ENCODE results near the gene ADARB2. TPM values are rescaled to one million over a fixed set of nuclear protein-coding genes. Genes with fewer than 3 reads are reported as not detected.

Gene ADARB2
- total RNA-seq, 1 donor from 2014 or later = 1.2 TPM

DNA sequence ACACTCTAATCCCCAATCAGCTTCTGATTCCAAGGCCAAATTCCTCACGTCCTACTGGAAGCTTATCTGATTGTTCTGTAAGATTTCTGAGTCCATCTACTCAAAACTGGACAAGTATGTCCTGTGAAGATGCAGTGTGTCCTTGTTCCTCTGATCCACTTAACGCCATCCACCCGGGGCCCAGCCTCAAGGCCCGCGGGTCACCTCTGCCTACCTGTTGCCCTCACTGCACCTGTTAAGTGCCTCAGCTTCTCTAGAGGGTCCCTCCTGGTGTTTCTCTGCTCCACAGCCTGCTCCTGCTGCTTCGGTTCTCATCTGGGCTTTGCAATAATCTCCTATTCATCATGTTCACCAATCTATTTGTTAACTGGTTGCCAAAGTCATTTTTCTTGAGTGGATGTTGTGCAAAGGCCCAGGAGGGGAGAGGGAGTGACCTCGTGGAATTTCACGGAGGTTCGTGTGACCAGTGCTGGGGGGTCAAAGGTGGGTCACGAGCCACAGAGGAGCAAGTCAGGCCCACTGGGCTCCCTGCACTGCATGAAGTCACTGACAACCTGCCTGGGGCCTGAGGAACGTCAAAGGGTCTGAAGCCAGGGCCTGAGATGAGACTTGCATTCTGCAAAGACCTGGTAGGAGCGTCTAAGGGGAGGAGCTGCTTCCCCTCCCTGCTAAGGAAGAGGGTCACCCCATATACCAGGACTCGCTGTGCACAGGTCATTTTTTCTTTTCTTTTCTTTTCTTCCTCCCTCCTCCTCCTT is 343.0 kb downstream of the ADARB2 start:
- H3K27ac ChIP-seq = no peak overlapping the region
- intact Hi-C loops (cut with DNase I) = no loop called here
- no peaks in the 10 kb centered on the region for H3K36me3 ChIP-seq
- ATAC-seq (no peak), DNase-seq (no peak)
- no peaks in the 10 kb centered on the region for H3K27me3 ChIP-seq
- H3K4me1 ChIP-seq = no peaks in the 10 kb centered on the region
- no peaks in the 10 kb centered on the region for H3K9me3 ChIP-seq
- H3K4me3 ChIP-seq = no peak overlapping the region
- TF ChIP-seq, protein P1, sequence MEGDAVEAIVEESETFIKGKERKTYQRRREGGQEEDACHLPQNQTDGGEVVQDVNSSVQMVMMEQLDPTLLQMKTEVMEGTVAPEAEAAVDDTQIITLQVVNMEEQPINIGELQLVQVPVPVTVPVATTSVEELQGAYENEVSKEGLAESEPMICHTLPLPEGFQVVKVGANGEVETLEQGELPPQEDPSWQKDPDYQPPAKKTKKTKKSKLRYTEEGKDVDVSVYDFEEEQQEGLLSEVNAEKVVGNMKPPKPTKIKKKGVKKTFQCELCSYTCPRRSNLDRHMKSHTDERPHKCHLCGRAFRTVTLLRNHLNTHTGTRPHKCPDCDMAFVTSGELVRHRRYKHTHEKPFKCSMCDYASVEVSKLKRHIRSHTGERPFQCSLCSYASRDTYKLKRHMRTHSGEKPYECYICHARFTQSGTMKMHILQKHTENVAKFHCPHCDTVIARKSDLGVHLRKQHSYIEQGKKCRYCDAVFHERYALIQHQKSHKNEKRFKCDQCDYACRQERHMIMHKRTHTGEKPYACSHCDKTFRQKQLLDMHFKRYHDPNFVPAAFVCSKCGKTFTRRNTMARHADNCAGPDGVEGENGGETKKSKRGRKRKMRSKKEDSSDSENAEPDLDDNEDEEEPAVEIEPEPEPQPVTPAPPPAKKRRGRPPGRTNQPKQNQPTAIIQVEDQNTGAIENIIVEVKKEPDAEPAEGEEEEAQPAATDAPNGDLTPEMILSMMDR (IDR thresholded peaks at IDR 0.05) = no peak

DNA sequence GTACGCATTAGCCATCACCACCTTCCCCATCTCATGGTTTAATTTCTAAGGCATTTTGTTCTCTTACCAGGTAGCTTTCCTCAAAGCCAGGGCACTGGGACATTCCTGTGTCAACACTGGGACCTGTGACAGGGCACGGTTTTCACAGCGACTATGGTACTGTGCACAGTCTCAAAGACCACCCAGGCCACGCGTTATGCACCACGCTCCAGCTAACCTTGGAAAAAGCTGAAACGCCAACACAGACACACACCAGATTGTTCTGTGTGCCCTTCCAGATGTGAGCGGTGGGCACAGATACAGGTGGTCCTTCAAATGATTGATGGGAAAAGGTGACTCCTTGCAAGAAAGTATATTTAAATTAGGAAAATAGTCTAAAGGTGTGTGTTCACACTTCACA is 343.8 kb downstream of the ADARB2 start:
- intact Hi-C loops (cut with DNase I) = no loop called here
- DNase-seq = no peak

DNA sequence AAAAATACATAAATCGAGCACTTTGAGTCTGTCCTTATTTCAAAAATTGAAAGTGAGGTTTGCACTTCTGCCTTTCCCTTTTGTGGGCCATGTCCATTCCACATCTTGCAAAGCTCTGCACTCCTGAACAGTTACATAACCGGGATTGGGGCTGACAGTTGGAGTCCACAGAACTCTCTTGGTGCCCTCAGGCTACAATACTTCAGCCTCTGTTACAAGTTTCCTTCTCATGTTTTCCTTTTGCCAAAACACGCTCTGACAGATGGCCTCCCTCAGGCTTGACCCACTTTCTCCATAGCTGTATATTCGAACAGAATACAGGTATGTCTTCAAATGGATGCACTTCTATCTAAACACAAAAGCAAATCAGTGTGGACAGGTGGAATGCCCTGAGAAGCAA is 345.2 kb downstream of the ADARB2 start:
- TF ChIP-seq, protein P1 (IDR thresholded peaks at IDR 0.05) = no peak
- Histone ChIP-seq H3K9me3 (no peaks in the 10 kb centered on the region), H3K4me3 (no peak overlapping the region), H3K27me3 (no peaks in the 10 kb centered on the region), H3K36me3 (no peaks in the 10 kb centered on the region), H3K4me1 (no peaks in the 10 kb centered on the region), H3K27ac (no peak overlapping the region)
- ATAC-seq = no peak
- DNase-seq = no peak
- intact Hi-C loops (cut with DNase I) = no loop called here

More for the DNA sequence above, 343.8 kb downstream of the ADARB2 start:
- H3K9me3 ChIP-seq = no peaks in the 10 kb centered on the region
- no peak for ATAC-seq
- H3K4me1 ChIP-seq = no peaks in the 10 kb centered on the region
- H3K4me3 ChIP-seq = no peak overlapping the region
- H3K27me3 ChIP-seq = no peaks in the 10 kb centered on the region
- no peaks in the 10 kb centered on the region for H3K36me3 ChIP-seq
- TF ChIP-seq, protein P1 (IDR thresholded peaks at IDR 0.05) = no peak
- no peak overlapping the region for H3K27ac ChIP-seq

DNA sequence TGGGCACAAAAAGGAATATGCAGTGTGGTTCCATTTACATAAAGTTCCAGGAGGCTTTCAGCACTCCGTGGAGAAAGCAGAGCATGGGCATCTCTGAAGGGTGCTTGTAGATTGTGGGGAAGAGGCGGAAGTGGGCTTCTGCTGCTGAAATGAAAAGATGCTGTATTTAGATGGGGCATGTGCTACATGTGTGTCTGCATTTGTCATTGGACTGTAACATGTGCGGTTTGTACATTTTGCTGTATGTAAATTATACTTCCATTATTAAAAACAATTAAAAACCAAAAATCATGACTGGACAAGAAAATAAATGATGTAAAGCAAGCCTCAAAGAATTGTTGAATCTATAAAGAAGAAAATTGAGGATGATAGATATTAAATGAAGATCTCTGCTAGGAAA is 347.1 kb downstream of the ADARB2 start:
- H3K36me3 ChIP-seq = no peaks in the 10 kb centered on the region
- H3K4me3 ChIP-seq = no peak overlapping the region
- no peak overlapping the region for H3K27ac ChIP-seq
- H3K4me1 ChIP-seq = no peaks in the 10 kb centered on the region
- ATAC-seq (no peak), DNase-seq (no peak)
- TF ChIP-seq, protein P1 (IDR thresholded peaks at IDR 0.05) = no peak
- H3K9me3 ChIP-seq = no peaks in the 10 kb centered on the region
- intact Hi-C loops (cut with DNase I) = no loop called here
- H3K27me3 ChIP-seq = no peaks in the 10 kb centered on the region

DNA sequence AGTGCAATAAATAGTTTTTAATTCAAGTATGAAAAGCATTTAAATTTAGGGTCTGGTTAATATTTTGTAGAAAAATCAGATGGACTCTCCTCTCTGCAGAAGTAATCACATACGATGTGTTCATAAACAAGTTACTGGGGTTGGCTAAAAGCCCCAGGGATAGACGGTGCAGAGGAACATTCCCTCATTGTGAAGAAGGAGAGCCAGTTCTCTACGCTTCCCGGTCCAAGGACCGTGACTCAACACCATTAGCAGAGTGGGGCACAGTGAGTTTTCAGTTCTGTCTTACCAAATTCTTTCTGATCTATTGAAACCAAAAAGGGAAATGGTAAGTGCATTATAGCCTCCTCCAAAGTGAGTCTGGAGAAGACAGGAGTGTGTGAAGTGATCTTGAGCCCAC is 353.3 kb downstream of the ADARB2 start:
- H3K36me3 ChIP-seq = no peaks in the 10 kb centered on the region
- ATAC-seq (no peak), DNase-seq (no peak)
- intact Hi-C loops (cut with DNase I) = no loop called here
- no peak overlapping the region for H3K27ac ChIP-seq
- no peak overlapping the region for H3K4me3 ChIP-seq
- TF ChIP-seq, protein P1 (IDR thresholded peaks at IDR 0.05) = no peak
- H3K27me3 ChIP-seq = peaks cover 31% of the 10 kb centered on the region
- H3K4me1 ChIP-seq = no peaks in the 10 kb centered on the region
- H3K9me3 ChIP-seq = no peaks in the 10 kb centered on the region
